ENCODE measurements around the gene C14orf93. TPM values are rescaled to one million over a fixed set of nuclear protein-coding genes. Genes with fewer than 3 reads are reported as not detected.
A peak's percentile ranks its signal among the peaks of the same experiment; 100 is the strongest.

The C14orf93 gene
- total RNA-seq, 1 donor from 2014 or later: 12.4 TPM

DNA sequence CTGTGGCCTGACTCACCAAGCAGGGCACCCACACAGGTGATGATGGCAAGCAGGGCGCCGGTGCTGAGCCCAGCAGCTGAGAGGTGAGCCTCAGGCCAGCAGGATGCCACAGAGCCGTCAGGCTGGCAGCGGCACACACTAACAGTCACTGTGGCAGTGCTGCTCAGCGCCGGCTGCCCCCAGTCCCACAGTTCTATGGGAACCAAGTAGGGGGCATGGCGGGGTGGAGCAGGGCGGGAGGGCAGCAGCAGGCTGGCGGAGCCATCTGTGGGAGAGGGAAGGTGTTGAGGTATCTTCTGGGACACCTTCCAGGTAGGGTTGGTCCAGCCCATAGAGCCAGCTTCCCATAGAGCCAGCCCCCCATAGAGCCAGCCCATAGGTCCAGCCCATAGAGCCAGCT, 39.1 kb upstream of the C14orf93 start:
- Mint-ChIP-seq H3K9me3 (ENCODE audit: unreplicated experiment) (no peaks in the 10 kb centered on the region), H3K4me3 (ENCODE audit: unreplicated experiment) (no peak overlapping the region), H3K27ac (ENCODE audit: unreplicated experiment) (no peak overlapping the region), H3K4me1 (ENCODE audit: unreplicated experiment) (peaks cover 15% of the 10 kb centered on the region), H3K27me3 (ENCODE audit: unreplicated experiment) (no peaks in the 10 kb centered on the region), H3K36me3 (ENCODE audit: unreplicated experiment) (no peaks in the 10 kb centered on the region)
- DNase-seq (ENCODE audit: extremely low spot score, unreplicated experiment): no peak
- TF ChIP-seq, protein P1, sequence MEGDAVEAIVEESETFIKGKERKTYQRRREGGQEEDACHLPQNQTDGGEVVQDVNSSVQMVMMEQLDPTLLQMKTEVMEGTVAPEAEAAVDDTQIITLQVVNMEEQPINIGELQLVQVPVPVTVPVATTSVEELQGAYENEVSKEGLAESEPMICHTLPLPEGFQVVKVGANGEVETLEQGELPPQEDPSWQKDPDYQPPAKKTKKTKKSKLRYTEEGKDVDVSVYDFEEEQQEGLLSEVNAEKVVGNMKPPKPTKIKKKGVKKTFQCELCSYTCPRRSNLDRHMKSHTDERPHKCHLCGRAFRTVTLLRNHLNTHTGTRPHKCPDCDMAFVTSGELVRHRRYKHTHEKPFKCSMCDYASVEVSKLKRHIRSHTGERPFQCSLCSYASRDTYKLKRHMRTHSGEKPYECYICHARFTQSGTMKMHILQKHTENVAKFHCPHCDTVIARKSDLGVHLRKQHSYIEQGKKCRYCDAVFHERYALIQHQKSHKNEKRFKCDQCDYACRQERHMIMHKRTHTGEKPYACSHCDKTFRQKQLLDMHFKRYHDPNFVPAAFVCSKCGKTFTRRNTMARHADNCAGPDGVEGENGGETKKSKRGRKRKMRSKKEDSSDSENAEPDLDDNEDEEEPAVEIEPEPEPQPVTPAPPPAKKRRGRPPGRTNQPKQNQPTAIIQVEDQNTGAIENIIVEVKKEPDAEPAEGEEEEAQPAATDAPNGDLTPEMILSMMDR (IDR thresholded peaks at IDR 0.05): no peak

DNA sequence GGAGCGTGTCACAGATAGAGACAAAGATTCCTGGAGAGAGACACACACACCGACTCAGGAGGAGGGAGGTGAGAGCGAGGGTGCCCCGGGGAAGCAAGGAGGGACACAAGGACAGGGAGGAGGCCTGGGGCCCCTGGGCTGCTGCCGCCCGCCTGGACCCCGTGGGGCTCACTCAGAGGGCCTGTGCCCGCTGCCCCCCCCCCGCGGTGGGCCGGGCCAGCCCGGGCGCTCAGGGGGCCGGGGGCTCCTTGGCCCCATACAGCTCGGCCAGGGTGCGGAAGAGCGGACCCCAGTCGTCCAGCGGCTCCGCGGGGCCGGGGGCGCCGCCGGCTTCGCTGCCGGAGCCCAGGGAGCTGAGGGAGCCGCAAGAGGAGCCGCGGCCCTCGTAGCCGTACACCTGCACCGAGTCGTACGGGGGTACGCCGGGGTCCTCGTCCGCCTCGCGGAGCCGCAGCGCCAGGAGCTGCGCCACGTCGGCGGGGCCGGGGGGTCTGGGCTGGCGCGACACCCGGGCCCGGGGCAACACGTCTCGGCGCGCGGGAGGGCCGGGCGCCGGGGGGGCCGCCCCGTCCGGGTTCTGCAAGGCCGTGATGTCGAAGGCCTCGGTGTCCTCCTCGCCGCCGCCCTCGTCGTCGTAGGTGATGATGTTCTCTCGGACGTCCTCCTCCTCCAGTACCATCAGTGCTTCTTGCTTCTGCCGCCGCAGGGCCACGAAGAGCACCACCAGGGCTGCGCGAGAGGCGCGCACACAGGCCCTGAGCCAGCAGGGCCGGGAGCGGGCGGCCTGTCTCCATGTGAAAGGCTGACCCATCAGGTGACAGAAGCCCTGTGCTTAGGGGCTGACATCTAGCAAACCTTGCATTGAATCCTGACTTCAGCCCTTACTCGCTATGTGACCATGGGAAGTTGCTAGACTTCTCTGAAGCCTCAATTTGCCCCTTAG, 38.1 kb upstream of the C14orf93 start:
- no peaks in the 10 kb centered on the region for H3K36me3 Mint-ChIP-seq (ENCODE audit: unreplicated experiment)
- H3K9me3 Mint-ChIP-seq (ENCODE audit: unreplicated experiment): no peaks in the 10 kb centered on the region
- H3K4me1 Mint-ChIP-seq (ENCODE audit: unreplicated experiment): peaks cover 15% of the 10 kb centered on the region
- H3K27me3 Mint-ChIP-seq (ENCODE audit: unreplicated experiment): no peaks in the 10 kb centered on the region
- DNase-seq (ENCODE audit: extremely low spot score, unreplicated experiment): no peak
- peak overlapping the region; percentile 82 for H3K27ac Mint-ChIP-seq (ENCODE audit: unreplicated experiment)
- TF ChIP-seq, protein P1 (IDR thresholded peaks at IDR 0.05): no peak
- H3K4me3 Mint-ChIP-seq (ENCODE audit: unreplicated experiment): no peak overlapping the region

GRCh38 chr14:23047034-23047634, 37.2 kb upstream of the C14orf93 start:
- peaks cover 15% of the 10 kb centered on the region for H3K4me1 Mint-ChIP-seq (ENCODE audit: unreplicated experiment)
- H3K27ac Mint-ChIP-seq (ENCODE audit: unreplicated experiment): peak overlapping the region; percentile 82
- no peaks in the 10 kb centered on the region for H3K27me3 Mint-ChIP-seq (ENCODE audit: unreplicated experiment)

GRCh38 chr14:23045419-23046357, 35.7 kb upstream of the C14orf93 start:
- Mint-ChIP-seq H3K9me3 (ENCODE audit: unreplicated experiment) (no peaks in the 10 kb centered on the region), H3K4me3 (ENCODE audit: unreplicated experiment) (no peak overlapping the region), H3K4me1 (ENCODE audit: unreplicated experiment) (peaks cover 15% of the 10 kb centered on the region), H3K27me3 (ENCODE audit: unreplicated experiment) (no peaks in the 10 kb centered on the region), H3K36me3 (ENCODE audit: unreplicated experiment) (no peaks in the 10 kb centered on the region), H3K27ac (ENCODE audit: unreplicated experiment) (no peak overlapping the region)
- TF ChIP-seq, protein P1 (IDR thresholded peaks at IDR 0.05): no peak
- DNase-seq (ENCODE audit: extremely low spot score, unreplicated experiment): no peak

More at GRCh38 chr14:23047034-23047634, 37.2 kb upstream of the C14orf93 start:
- H3K36me3 Mint-ChIP-seq (ENCODE audit: unreplicated experiment): no peaks in the 10 kb centered on the region
- TF ChIP-seq, protein P1 (IDR thresholded peaks at IDR 0.05): no peak
- no peaks in the 10 kb centered on the region for H3K9me3 Mint-ChIP-seq (ENCODE audit: unreplicated experiment)
- DNase-seq (ENCODE audit: extremely low spot score, unreplicated experiment): no peak
- H3K4me3 Mint-ChIP-seq (ENCODE audit: unreplicated experiment): no peak overlapping the region
